Naive B cell (primary cell): Measurements from ENCODE around the gene SAT1. TPM values are rescaled to one million over a fixed set of nuclear protein-coding genes. Genes with fewer than 3 reads are reported as not detected.
A peak's percentile ranks its signal among the peaks of the same experiment; 100 is the strongest.
"Not testable (repeated sequence)": the region's sequence is repeated elsewhere in the genome, so short reads cannot be mapped to it uniquely, and the experiment has no call there.

Source experiments
- ATAC-seq, 2 donors: fragments of 150-1000 bp; cut with Tn5 transposase; 2 replicates each; pipeline ENCODE4 v1.10.0; 2021; ENCODE audit warnings: low read depth in 2 of 2, mild to moderate bottlenecking in 2 of 2, moderate library complexity in 2 of 2
- DNase-seq: peaks from one replicate; pipeline ENCODE4 v3.0.0; 2022
- H3K27ac Mint-ChIP-seq, 6 donors: one replicate each; pipeline ENCODE4 v1.8.0; 2020 to 2022; ENCODE audit warnings: mild to moderate bottlenecking in 6 of 6, mixed read lengths in 6 of 6, moderate library complexity in 5 of 6, inconsistent platforms in 2 of 6
- H3K27me3 Mint-ChIP-seq, 3 donors: one replicate each; pipeline ENCODE4 v1.8.0; 2021 to 2022; ENCODE audit warnings: mixed read lengths in 3 of 3, mild to moderate bottlenecking in 1 of 3
- H3K36me3 Mint-ChIP-seq, 2 donors: one replicate each; pipeline ENCODE4 v1.8.0; 2020 to 2022; ENCODE audit warnings: mixed read lengths in 2 of 2, inconsistent platforms in 1 of 2, mild to moderate bottlenecking in 1 of 2
- H3K4me1 Mint-ChIP-seq, 3 donors: one replicate each; pipeline ENCODE4 v1.8.0; 2020 to 2022; ENCODE audit warnings: mixed read lengths in 3 of 3, inconsistent platforms in 1 of 3, mild to moderate bottlenecking in 1 of 3, moderate library complexity in 1 of 3
- H3K4me3 Mint-ChIP-seq, 8 donors: one replicate each; pipeline ENCODE4 v1.8.0; 2020 to 2022; ENCODE audit warnings: mild to moderate bottlenecking in 8 of 8, mixed read lengths in 8 of 8, moderate library complexity in 8 of 8, inconsistent platforms in 2 of 8
- H3K9me3 Mint-ChIP-seq, 7 donors: one replicate each; pipeline ENCODE4 v1.8.0; 2020 to 2022; ENCODE audit warnings: mixed read lengths in 7 of 7, mild to moderate bottlenecking in 5 of 7, inconsistent platforms in 2 of 7, moderate library complexity in 1 of 7
- polyA plus RNA-seq, 6 donors: library from polyadenylated mRNA; unstranded; fragments of 300-500 nt; fragmentation: Illumina TruSeq; gene quantifications; one replicate each; pipeline ENCODE4 v1.2.3, GENCODE V29; 2021; ENCODE audit warnings: low read depth in 6 of 6

The SAT1 gene
- polyA plus RNA-seq, 6 donors from 2014 or later = 114 to 204 (median 165) TPM

- Mint-ChIP-seq H3K4me3 (no peak overlapping the region), H3K9me3 (peaks cover 0 to 2% (median 0%) of the 10 kb centered on the region in 7 donors), H3K27ac (no peak overlapping the region), H3K36me3 (no peaks in the 10 kb centered on the region), H3K4me1 (peaks cover 0 to 4% (median 0%) of the 10 kb centered on the region in 3 donors), H3K27me3 (no peaks in the 10 kb centered on the region)
- DNase-seq (no peak), ATAC-seq (no peak)
Measured at GRCh38 chrX:23759821-23760220, 23.2 kb upstream of the SAT1 start.

GRCh38 chrX:23764188-23764984 is 18.6 kb upstream of the SAT1 start:
- DNase-seq = no peak
- no peak for ATAC-seq
- Mint-ChIP-seq H3K4me3 (peak overlapping the region in 1 of 8 donors; percentile 40), H3K9me3 (peaks cover 0 to 2% (median 0%) of the 10 kb centered on the region in 7 donors), H3K27ac (no peak overlapping the region), H3K27me3 (no peaks in the 10 kb centered on the region), H3K4me1 (peaks cover 0 to 4% (median 0%) of the 10 kb centered on the region in 3 donors), H3K36me3 (no peaks in the 10 kb centered on the region)

- Mint-ChIP-seq H3K27ac (peak overlapping the region in 4 of 6 donors; percentile 39 to 91 (median 64)), H3K27me3 (no peaks in the 10 kb centered on the region), H3K4me3 (peak overlapping the region in 1 of 8 donors; percentile 38), H3K9me3 (peaks cover 0 to 2% (median 0%) of the 10 kb centered on the region in 7 donors), H3K36me3 (no peaks in the 10 kb centered on the region), H3K4me1 (peaks cover 0 to 4% (median 0%) of the 10 kb centered on the region in 3 donors)
- no peak for ATAC-seq
- DNase-seq = no peak
Measured at GRCh38 chrX:23765449-23765848, 17.5 kb upstream of the SAT1 start.

- Mint-ChIP-seq H3K36me3 (no peaks in the 10 kb centered on the region), H3K4me3 (peak overlapping the region in 1 of 8 donors; percentile 79), H3K27me3 (no peaks in the 10 kb centered on the region), H3K27ac (no peak overlapping the region), H3K9me3 (peaks cover 0 to 2% (median 0%) of the 10 kb centered on the region in 7 donors), H3K4me1 (peaks cover 0 to 4% (median 0%) of the 10 kb centered on the region in 3 donors)
- no peak for ATAC-seq
- DNase-seq = no peak
Measured at GRCh38 chrX:23765868-23766267, 17.1 kb upstream of the SAT1 start.

- peaks cover 0 to 2% (median 0%) of the 10 kb centered on the region in 7 donors for H3K9me3 Mint-ChIP-seq
- DNase-seq (peak; percentile 6), ATAC-seq (peak; percentile 40 to 74)
- H3K27ac Mint-ChIP-seq = peak overlapping the region in 3 of 6 donors; percentile 42 to 62 (median 47)
- H3K27me3 Mint-ChIP-seq = no peaks in the 10 kb centered on the region
- no peaks in the 10 kb centered on the region for H3K36me3 Mint-ChIP-seq
- H3K4me1 Mint-ChIP-seq = peaks cover 0 to 4% (median 0%) of the 10 kb centered on the region in 3 donors
- peak overlapping the region in 7 of 8 donors; percentile 12 to 79 (median 75) for H3K4me3 Mint-ChIP-seq
Measured at GRCh38 chrX:23766650-23767551, 16.1 kb upstream of the SAT1 start.

GRCh38 chrX:23770142-23770541 is 12.8 kb upstream of the SAT1 start:
- Mint-ChIP-seq H3K4me1 (peaks cover 5 to 26% (median 9%) of the 10 kb centered on the region in 3 donors), H3K4me3 (peak overlapping the region in 1 of 8 donors; percentile 43), H3K27ac (peak overlapping the region in 4 of 6 donors; percentile 26 to 78 (median 46)), H3K9me3 (peaks cover 0 to 3% (median 0%) of the 10 kb centered on the region in 7 donors), H3K27me3 (no peaks in the 10 kb centered on the region), H3K36me3 (no peaks in the 10 kb centered on the region)
- DNase-seq (no peak), ATAC-seq (no peak)

- H3K27me3 Mint-ChIP-seq, H3K4me3 Mint-ChIP-seq, H3K9me3 Mint-ChIP-seq, H3K36me3 Mint-ChIP-seq, ATAC-seq, DNase-seq: not testable (repeated sequence)
- peak overlapping the region in 2 of 6 donors; percentile 26 to 49 for H3K27ac Mint-ChIP-seq
- peaks cover 5 to 28% (median 9%) of the 10 kb centered on the region in 3 donors for H3K4me1 Mint-ChIP-seq
Measured at GRCh38 chrX:23771086-23771485, 11.9 kb upstream of the SAT1 start.

GRCh38 chrX:23773601-23774175 is 9.3 kb upstream of the SAT1 start:
- Mint-ChIP-seq H3K4me3 (peak overlapping the region; percentile 44 to 81 (median 74)), H3K9me3 (peaks cover 0 to 3% (median 0%) of the 10 kb centered on the region in 7 donors), H3K27me3 (no peaks in the 10 kb centered on the region), H3K27ac (peak overlapping the region; percentile 71 to 95 (median 92)), H3K4me1 (peaks cover 5 to 31% (median 5%) of the 10 kb centered on the region in 3 donors), H3K36me3 (no peaks in the 10 kb centered on the region)
- ATAC-seq (peak; percentile 100), DNase-seq (peak; percentile 78)

- DNase-seq (no peak), ATAC-seq (no peak)
- no peak overlapping the region for H3K4me3 Mint-ChIP-seq
- H3K4me1 Mint-ChIP-seq = peaks cover 5 to 38% (median 9%) of the 10 kb centered on the region in 3 donors
- H3K36me3 Mint-ChIP-seq = no peaks in the 10 kb centered on the region
- H3K9me3 Mint-ChIP-seq = peaks cover 0 to 3% (median 0%) of the 10 kb centered on the region in 7 donors
- H3K27ac Mint-ChIP-seq = no peak overlapping the region
- no peaks in the 10 kb centered on the region for H3K27me3 Mint-ChIP-seq
Measured at GRCh38 chrX:23776363-23776762, 6.6 kb upstream of the SAT1 start.

- Mint-ChIP-seq H3K4me3 (no peak overlapping the region), H3K9me3 (peaks cover 0 to 3% (median 0%) of the 10 kb centered on the region in 7 donors), H3K27me3 (no peaks in the 10 kb centered on the region), H3K36me3 (peaks cover 4 to 5% of the 10 kb centered on the region in 2 donors), H3K27ac (no peak overlapping the region), H3K4me1 (peaks cover 11 to 34% (median 11%) of the 10 kb centered on the region in 3 donors)
- DNase-seq (no peak), ATAC-seq (no peak)
Measured at GRCh38 chrX:23779025-23779424, 3.9 kb upstream of the SAT1 start.

GRCh38 chrX:23782455-23782854 is 518 bp upstream of the SAT1 start:
- H3K4me1 Mint-ChIP-seq = peaks cover 18 to 44% (median 25%) of the 10 kb centered on the region in 3 donors
- no peak for ATAC-seq
- H3K27ac Mint-ChIP-seq = peak overlapping the region; percentile 89 to 99 (median 98)
- H3K4me3 Mint-ChIP-seq = peak overlapping the region; percentile 86 to 98 (median 96)
- peaks cover 12 to 22% of the 10 kb centered on the region in 2 donors for H3K36me3 Mint-ChIP-seq
- H3K9me3 Mint-ChIP-seq = peaks cover 0 to 5% (median 0%) of the 10 kb centered on the region in 7 donors
- no peaks in the 10 kb centered on the region for H3K27me3 Mint-ChIP-seq
- no peak for DNase-seq

- H3K4me1 Mint-ChIP-seq = peaks cover 18 to 44% (median 25%) of the 10 kb centered on the region in 3 donors
- peaks cover 0 to 5% (median 0%) of the 10 kb centered on the region in 7 donors for H3K9me3 Mint-ChIP-seq
- H3K36me3 Mint-ChIP-seq = peaks cover 12 to 22% of the 10 kb centered on the region in 2 donors
- peak overlapping the region; percentile 94 to 99 (median 98) for H3K27ac Mint-ChIP-seq
- peak; percentile 9 for DNase-seq
- no peaks in the 10 kb centered on the region for H3K27me3 Mint-ChIP-seq
- ATAC-seq = no peak
- H3K4me3 Mint-ChIP-seq = peak overlapping the region; percentile 86 to 98 (median 96)
Measured at GRCh38 chrX:23783589-23784469, 856 bp downstream of the SAT1 start.
